ENCODE results near the gene ZNF207. TPM values are rescaled to one million over a fixed set of nuclear protein-coding genes. Genes with fewer than 3 reads are reported as not detected.

The ZNF207 gene
- total and polyA plus RNA-seq, 10 of the 15 experiments (the other 5 are each of a cell fraction or from before 2014, with no cell fraction given), result 156 to 348 (median 205) TPM

DNA sequence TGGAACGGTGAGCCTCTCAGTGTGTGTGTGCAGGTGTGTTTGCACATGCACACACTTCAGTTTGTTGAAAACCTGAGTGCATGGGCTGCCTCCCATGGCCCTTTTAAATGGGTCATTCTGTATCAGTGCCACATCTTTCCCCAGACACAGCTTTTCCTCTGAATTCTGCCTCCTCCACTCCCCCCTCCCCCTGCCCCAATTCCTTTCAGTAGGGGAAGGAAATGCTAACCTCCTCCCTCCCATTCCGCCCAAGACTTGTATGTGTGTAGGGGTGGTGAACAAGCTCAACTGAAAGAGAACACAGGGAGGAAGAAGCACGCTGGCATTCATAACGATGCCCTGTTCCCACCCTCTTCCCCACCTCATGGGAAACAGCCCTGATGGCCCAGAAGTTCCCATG is 42.3 kb upstream of the ZNF207 start (continued):
- TF ChIP-seq RBBP5 (conservative IDR thresholded peaks at IDR 0.05), result no peak

DNA sequence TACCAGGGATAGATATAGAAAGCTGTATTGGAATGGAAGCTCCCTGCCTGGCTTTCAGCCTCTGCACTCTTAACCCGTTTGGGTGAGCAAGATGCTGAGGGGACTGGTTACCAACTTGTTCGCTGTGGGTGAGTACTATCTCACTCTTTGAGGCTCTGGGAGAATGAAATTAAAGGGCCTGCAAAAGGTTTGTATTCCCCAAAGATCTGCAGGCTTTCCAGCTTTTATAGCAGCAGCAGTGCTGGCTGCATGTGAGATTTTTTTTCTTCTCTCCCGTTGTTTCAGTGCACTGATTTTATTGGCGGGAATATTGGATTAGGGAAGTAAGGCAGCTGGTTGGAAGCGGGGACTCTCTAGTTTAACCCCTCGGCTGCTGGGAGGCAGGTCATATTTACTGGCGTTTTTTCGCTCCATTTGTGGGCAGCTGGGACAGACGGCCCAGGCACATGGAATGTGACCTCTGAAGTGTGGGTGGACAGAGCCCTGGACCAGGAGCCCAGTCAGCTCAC is 38.9 kb upstream of the ZNF207 start:
- no peak overlapping the region for H3K9ac ChIP-seq (ENCODE audit: control insufficient read depth, insufficient read depth, low read length)
- no peaks in the 10 kb centered on the region for H3K36me3 ChIP-seq (ENCODE audit: control insufficient read depth in 2 of 2, insufficient read depth in 2 of 2, low read length in 1 of 2)
- H3K4me2 ChIP-seq (ENCODE audit: control insufficient read depth, insufficient read depth), result no peak overlapping the region
- no TSS peak for BruUV-seq (replicated peaks)
- CTCF ChIA-PET, result interaction anchor here (0.7 to 0.9 kb wide), 3 partner anchors 52 to 93 kb away, joined by 3 read pairs; no protein-coding TSS in a partner anchor
- H2AFZ ChIP-seq (ENCODE audit: control insufficient read depth, low read depth, low read length), result no peak overlapping the region
- RAD21 ChIA-PET (ENCODE audit: unreplicated experiment), result no interaction called here
- H3K27me3 ChIP-seq (replicated peaks in 1 of 2; ENCODE audit: control insufficient read depth in 2 of 2, insufficient read depth in 2 of 2, low read length in 1 of 2), result peaks cover 4 to 9% of the 10 kb centered on the region in 2 experiments
- no peaks in the 10 kb centered on the region for H3K9me3 ChIP-seq (replicated peaks; ENCODE audit: control insufficient read depth, insufficient read depth, low read length)
- no peak overlapping the region for H3K27ac ChIP-seq (ENCODE audit: control insufficient read depth, insufficient read depth)
- ATAC-seq, result peak; percentile 33; the same call in 2 of the 3 replicates
- in situ Hi-C loops (cut with MboI), result no loop called here
- POLR2A ChIA-PET, result interaction anchor here (0.7 to 1.2 kb wide), 3 partner anchors 35 to 127 kb away, joined by 3 to 5 read pairs (median 3); no protein-coding TSS in a partner anchor
- DNase-seq (ENCODE audit: low read depth, low spot score), result no peak
- intact Hi-C loops (cut with micrococcal nuclease; ENCODE audit: unreplicated experiment), result no loop called here
- TF ChIP-seq, protein P1, sequence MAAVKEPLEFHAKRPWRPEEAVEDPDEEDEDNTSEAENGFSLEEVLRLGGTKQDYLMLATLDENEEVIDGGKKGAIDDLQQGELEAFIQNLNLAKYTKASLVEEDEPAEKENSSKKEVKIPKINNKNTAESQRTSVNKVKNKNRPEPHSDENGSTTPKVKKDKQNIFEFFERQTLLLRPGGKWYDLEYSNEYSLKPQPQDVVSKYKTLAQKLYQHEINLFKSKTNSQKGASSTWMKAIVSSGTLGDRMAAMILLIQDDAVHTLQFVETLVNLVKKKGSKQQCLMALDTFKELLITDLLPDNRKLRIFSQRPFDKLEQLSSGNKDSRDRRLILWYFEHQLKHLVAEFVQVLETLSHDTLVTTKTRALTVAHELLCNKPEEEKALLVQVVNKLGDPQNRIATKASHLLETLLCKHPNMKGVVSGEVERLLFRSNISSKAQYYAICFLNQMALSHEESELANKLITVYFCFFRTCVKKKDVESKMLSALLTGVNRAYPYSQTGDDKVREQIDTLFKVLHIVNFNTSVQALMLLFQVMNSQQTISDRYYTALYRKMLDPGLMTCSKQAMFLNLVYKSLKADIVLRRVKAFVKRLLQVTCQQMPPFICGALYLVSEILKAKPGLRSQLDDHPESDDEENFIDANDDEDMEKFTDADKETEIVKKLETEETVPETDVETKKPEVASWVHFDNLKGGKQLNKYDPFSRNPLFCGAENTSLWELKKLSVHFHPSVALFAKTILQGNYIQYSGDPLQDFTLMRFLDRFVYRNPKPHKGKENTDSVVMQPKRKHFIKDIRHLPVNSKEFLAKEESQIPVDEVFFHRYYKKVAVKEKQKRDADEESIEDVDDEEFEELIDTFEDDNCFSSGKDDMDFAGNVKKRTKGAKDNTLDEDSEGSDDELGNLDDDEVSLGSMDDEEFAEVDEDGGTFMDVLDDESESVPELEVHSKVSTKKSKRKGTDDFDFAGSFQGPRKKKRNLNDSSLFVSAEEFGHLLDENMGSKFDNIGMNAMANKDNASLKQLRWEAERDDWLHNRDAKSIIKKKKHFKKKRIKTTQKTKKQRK (IDR thresholded peaks at IDR 0.05; ENCODE audit: low read depth, low read length), result no peak
- TF ChIP-seq IRF4 (IDR thresholded peaks at IDR 0.05; ENCODE audit: low read depth, low read length) (no peak), STAT1 (conservative IDR thresholded peaks at IDR 0.05) (no peak), MTA3 (IDR thresholded peaks at IDR 0.05; ENCODE audit: borderline replicate concordance, low read length) (no peak), CHD2 (IDR thresholded peaks at IDR 0.05; ENCODE audit: borderline replicate concordance, low read depth, low read length) (no peak), IKZF1 (conservative IDR thresholded peaks at IDR 0.05) (no peak)
- TF ChIP-seq, protein P2, sequence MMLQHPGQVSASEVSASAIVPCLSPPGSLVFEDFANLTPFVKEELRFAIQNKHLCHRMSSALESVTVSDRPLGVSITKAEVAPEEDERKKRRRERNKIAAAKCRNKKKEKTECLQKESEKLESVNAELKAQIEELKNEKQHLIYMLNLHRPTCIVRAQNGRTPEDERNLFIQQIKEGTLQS (IDR thresholded peaks at IDR 0.05; ENCODE audit: borderline replicate concordance, extremely low read depth, low read depth, low read length), result no peak
- no peak overlapping the region for H3K4me3 ChIP-seq
- SMC1A ChIA-PET (ENCODE audit: uncharacterized antibody, unreplicated experiment), result interaction anchor here (1.2 to 1.3 kb wide), 3 partner anchors 8 to 58 kb away, joined by 3 to 4 read pairs (median 3); no protein-coding TSS in a partner anchor
- 53% methylated on average over 9 of the region's 9 CpGs for WGBS (ENCODE audit: insufficient coverage, insufficient replicate concordance, low lambda C conversion rate, missing lambda C conversion rate)
- FAIRE-seq, result no peak
- H3K4me1 ChIP-seq (ENCODE audit: control insufficient read depth, insufficient read depth, low read length), result no peaks in the 10 kb centered on the region
- no peaks in the 10 kb centered on the region for H4K20me1 ChIP-seq (ENCODE audit: control insufficient read depth, insufficient read depth)
- H3K79me2 ChIP-seq (ENCODE audit: control insufficient read depth, insufficient read depth, low read length), result no peaks in the 10 kb centered on the region
